IMR-90 (cell line): Measurements from ENCODE around the gene CRISPLD2.
"Not testable (repeated sequence)": the region's sequence is repeated elsewhere in the genome, so short reads cannot be mapped to it uniquely, and the experiment has no call there.

Experiments
- BHLHE40 ChIP-seq: fragments of 150-350 bp; IDR thresholded peaks from 2 replicates; pipeline ENCODE4 v1.6.1; 2016; ENCODE audit warnings: mild to moderate bottlenecking, low read depth, low read length
- CEBPB ChIP-seq: IDR thresholded peaks from 2 replicates; pipeline ENCODE4 v1.6.1; 2012; ENCODE audit warnings: low read depth, low read length, improper control_type of control experiment
- CHD1 ChIP-seq: IDR thresholded peaks from 2 replicates; pipeline ENCODE4 v1.6.1; 2012; ENCODE audit warnings: low read depth, low read length, improper control_type of control experiment
- CTCF ChIP-seq: conservative IDR thresholded peaks from 2 replicates; pipeline ENCODE4 v1.5.1; 2012; ENCODE audit warnings: mild to moderate bottlenecking, low read depth, low read length, improper control_type of control experiment
- FOS ChIP-seq: fragments of 150-350 bp; IDR thresholded peaks from 2 replicates; pipeline ENCODE4 v1.6.1; 2016; ENCODE audit warnings: low read depth, low read length
- MAFK ChIP-seq: IDR thresholded peaks from 2 replicates; pipeline ENCODE4 v1.6.1; 2012; ENCODE audit warnings: low read depth, low read length, improper control_type of control experiment
- POLR2A ChIP-seq: IDR thresholded peaks from 2 replicates; pipeline ENCODE4 v1.6.1; 2012; ENCODE audit warnings: mild to moderate bottlenecking, low read depth, low read length
- RAD21 ChIP-seq: IDR thresholded peaks from 2 replicates; pipeline ENCODE4 v1.6.1; 2012; ENCODE audit warnings: low read length, improper control_type of control experiment
- RCOR1 ChIP-seq: IDR thresholded peaks from 2 replicates; pipeline ENCODE4 v1.6.1; 2012; ENCODE audit warnings: mild to moderate bottlenecking, low read length, improper control_type of control experiment; ENCODE audit not compliant: insufficient replicate concordance
- RFX5 ChIP-seq: IDR thresholded peaks from 2 replicates; pipeline ENCODE4 v1.8.0; 2012; ENCODE audit warnings: low read depth, mild to moderate bottlenecking, low read length, moderate library complexity
- SMC3 ChIP-seq: fragments of 150-350 bp; IDR thresholded peaks from 2 replicates; pipeline ENCODE4 v1.6.1; 2016; ENCODE audit warnings: low read depth, mild to moderate bottlenecking, antibody characterized with exemption, low read length, moderate library complexity
- USF2 ChIP-seq: fragments of 150-350 bp; IDR thresholded peaks from 2 replicates; pipeline ENCODE4 v1.6.1; 2017; ENCODE audit warnings: mild to moderate bottlenecking, antibody characterized with exemption, low read length, low read depth

- TF ChIP-seq USF2, CTCF, CEBPB, POLR2A, SMC3, BHLHE40, RAD21, MAFK, RFX5, CHD1, FOS, RCOR1: not testable (repeated sequence)
Observed at GRCh38 chr16:84855435-84856202, 35.8 kb downstream of the CRISPLD2 start.
